T-helper 2 cell (primary cell): ENCODE data around the gene TMEM132A.

Experiments used
- DNase-seq, 5 experiments: peaks; one replicate each; pipeline versions ENCODE4 v3.0.0 to v3.0.0-alpha.2; 2012 to 2022
- total RNA-seq, 2 donors: gene quantifications; one replicate each; lab custom pipeline; 2026; lab: John Stamatoyannopoulos, UW

The TMEM132A gene, protein sequence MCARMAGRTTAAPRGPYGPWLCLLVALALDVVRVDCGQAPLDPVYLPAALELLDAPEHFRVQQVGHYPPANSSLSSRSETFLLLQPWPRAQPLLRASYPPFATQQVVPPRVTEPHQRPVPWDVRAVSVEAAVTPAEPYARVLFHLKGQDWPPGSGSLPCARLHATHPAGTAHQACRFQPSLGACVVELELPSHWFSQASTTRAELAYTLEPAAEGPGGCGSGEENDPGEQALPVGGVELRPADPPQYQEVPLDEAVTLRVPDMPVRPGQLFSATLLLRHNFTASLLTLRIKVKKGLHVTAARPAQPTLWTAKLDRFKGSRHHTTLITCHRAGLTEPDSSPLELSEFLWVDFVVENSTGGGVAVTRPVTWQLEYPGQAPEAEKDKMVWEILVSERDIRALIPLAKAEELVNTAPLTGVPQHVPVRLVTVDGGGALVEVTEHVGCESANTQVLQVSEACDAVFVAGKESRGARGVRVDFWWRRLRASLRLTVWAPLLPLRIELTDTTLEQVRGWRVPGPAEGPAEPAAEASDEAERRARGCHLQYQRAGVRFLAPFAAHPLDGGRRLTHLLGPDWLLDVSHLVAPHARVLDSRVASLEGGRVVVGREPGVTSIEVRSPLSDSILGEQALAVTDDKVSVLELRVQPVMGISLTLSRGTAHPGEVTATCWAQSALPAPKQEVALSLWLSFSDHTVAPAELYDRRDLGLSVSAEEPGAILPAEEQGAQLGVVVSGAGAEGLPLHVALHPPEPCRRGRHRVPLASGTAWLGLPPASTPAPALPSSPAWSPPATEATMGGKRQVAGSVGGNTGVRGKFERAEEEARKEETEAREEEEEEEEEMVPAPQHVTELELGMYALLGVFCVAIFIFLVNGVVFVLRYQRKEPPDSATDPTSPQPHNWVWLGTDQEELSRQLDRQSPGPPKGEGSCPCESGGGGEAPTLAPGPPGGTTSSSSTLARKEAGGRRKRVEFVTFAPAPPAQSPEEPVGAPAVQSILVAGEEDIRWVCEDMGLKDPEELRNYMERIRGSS
- total RNA-seq = 0.61 to 0.62 reads per million in 2 donors

- DNase-seq = no peak
Observed at GRCh38 chr11:60924110-60924905, at the start of gene TMEM132A. TSS of gene TMEM132A (plus strand) at chr11:60924460. CDS start at chr11:60924634, 174 bp downstream.

DNA sequence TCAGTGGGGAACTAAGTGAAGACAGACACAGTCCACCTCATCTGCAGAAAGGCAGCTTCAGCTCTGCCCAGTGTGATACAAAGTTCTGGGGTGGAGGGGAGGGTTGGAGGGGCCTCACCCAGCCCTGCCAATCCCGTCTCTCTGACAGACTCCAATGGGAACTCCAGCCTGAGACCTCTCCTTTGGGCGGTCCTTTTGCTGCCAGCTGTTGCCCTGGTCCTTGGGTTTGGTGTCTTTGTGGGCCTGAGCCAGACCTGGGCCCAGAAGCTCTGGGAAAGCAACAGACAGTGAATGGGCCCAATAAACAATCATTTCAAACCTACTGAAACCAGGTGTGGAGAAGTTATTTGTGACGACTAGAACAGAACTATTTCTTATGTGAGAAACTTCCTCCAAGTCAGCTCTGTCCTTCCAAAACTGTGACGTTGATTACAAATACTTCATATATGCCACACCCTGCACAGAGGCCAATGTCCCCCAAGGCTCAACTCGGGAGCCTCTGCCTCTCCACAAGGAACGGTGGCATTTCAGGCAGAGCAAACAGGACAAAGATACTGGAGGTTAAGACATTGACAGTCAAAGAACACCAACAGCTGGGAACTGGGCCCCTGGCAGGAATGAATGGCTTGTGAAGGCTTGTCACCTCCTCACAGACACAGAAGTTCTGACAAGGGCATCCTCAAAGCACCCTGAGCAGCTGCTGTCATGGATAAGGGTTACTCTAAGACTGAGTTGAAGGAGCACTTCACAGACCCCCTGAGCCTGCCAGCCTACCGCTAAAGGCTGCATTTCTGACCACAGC is 48.7 kb upstream of the TMEM132A start:
- no peak for DNase-seq

GRCh38 chr11:60876168-60876485 is 48.1 kb upstream of the TMEM132A start:
- DNase-seq = no peak

DNA sequence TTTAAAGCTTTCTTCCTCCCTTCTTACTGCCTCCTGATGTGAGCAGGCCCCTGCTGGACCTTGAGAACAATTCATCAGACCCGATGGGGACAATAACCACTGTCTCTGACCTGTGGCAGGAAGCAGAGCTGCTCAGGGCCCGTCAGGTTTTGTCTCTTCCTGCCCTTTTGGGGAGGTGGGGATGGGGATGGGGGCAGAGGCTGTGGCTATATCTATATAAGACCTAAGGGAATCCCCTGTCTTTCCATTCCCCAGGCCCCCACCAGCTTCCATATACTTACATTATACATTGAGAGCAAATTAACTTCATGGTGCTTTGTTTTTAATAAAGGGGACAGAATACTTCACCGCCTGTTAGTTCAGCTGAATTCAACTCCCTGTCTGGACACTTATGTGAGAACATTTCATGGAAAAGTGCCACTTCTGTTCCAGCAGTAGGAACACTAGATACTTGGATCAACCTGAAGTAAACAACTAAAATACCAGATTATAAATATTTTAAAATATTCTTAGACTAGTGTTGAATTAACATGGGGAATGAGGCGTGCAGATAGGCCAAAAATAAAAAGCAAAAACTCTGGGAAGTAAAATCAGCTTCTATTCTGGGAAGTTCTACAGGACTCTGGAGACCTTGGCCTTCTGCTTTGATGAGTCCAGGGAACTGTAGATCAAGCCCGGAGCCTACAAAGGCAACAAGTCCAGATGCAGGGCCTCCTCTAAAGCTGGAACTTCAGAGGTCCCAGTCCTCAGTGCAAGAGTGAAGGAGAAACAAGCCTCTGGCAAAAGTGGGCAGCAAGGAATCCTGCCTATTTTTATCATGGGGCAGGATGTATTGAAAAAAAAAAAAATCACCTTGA is 45.8 kb upstream of the TMEM132A start:
- no peak for DNase-seq

DNA sequence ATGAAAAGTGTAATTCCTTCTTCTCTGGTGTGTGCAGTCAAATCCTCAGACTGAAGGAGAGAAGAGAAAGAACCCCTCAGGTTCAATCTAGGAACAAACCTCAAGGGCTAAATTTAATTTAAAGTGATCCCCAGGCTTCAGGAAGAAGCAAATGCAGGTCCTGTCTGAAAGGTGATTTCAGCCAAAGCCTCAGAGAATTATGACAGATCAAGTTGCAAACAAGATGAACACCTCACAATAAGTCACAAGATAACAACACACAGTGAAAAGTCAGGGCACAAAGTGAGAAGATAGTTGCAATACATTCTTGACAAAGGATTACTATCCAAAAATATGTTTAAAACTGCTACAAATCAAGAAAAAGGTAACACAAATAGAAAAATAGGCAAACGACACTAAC is 45.2 kb upstream of the TMEM132A start:
- no peak for DNase-seq

DNA sequence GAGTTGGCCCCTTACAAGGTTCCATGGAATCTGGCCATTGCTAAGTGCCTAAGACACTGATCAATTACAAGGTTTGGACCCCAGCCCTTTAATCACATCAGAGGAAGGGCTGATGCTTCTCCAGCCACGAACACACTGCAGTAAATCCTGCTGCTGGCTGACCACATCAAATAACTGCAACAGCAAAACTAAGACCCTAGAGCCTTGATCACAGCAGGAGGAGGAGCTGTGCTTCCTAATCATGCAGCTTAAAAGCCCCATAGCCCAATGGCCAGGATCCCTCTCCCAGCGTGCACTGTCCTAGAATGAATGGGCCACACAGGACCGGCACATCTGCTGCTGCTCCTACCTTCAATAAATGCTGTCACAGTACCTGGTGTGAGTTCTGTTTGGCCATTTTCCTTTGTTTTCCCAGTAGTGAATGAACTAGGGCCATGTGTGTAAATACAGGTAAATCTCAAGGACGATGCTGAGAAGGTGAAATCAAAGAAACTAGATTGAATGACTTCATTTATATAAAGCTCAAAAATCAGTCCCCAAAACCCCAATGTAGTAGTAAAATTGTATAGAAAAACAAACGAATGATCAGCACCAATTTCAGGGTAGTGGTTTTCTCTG is 44.2 kb upstream of the TMEM132A start:
- no peak for DNase-seq

DNA sequence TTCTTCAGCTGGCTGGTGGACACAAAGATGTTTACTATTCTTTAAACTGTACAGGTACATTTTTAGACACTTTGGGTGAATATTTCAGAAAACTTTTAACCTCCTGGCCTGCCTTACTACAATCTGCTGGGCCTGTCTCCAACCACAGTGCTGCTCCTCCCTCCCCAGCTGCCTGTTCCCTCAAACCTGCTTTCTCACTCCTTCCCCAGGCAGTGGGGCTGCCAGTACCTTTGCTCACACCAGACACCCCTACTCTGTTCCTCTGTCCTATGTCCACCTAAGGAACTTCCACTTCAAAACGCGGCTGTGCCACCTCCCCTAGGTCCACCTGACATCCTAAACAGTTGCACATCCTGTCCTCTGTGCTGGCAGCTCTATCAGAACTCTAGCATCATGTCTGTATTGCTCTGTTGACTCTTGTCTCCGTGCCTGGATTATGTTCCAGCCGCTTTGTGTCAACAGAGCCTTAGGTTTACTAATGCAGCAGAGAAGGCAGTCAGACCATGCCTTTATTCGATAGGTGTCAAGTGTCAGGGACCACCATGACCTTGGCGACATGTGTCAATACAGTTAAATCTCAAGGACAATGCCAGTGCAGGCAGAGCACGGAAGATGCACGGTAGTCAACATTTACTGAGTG is 43.5 kb upstream of the TMEM132A start:
- no peak for DNase-seq

DNA sequence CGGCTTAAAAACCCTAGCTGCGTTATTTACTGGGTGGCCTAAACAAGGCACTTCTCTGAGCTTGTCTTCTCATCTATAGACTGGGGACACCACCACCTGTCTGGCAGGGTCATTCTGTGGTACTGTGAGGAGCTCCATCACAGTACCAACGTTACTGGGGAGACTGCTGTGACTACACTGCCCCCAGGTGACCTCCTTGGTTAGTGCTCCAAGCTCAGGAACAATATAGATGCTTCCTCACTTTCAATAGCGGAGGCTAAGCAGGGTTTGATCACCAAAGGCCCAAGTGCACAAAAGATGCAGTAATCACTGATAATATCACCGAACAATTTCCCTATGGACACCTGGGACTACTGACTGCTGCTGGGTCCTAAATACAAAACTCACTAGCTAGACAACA is 36.7 kb upstream of the TMEM132A start:
- DNase-seq = peak in 2 of 5 experiments; percentile 40 to 85

- no peak for DNase-seq
Observed at GRCh38 chr11:60889869-60890311, 34.4 kb upstream of the TMEM132A start.

DNA sequence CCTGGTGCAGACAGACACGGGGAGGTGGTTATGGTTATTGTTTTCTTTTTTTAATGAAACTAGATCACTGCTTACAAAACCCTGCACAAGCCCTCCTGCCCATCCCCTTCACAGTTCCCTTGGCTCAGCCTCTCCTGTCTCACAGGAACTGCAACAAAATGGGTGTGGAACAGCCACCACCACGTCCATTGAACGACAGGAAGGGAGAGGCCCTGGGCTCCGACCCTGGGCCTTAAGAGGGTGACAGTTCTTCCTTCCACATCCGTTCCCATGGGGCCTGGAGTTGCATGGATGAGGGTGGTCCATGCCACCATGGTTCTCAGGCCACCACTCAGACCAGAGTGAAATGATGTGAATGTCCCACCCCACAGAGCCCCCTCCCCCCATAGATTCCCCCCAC is 33.6 kb upstream of the TMEM132A start:
- DNase-seq = no peak

GRCh38 chr11:60891103-60891741 is 33.0 kb upstream of the TMEM132A start:
- no peak for DNase-seq

GRCh38 chr11:60895687-60896086 is 28.6 kb upstream of the TMEM132A start:
- DNase-seq = no peak

- DNase-seq = no peak
Observed at GRCh38 chr11:60897496-60897895, 26.8 kb upstream of the TMEM132A start.

DNA sequence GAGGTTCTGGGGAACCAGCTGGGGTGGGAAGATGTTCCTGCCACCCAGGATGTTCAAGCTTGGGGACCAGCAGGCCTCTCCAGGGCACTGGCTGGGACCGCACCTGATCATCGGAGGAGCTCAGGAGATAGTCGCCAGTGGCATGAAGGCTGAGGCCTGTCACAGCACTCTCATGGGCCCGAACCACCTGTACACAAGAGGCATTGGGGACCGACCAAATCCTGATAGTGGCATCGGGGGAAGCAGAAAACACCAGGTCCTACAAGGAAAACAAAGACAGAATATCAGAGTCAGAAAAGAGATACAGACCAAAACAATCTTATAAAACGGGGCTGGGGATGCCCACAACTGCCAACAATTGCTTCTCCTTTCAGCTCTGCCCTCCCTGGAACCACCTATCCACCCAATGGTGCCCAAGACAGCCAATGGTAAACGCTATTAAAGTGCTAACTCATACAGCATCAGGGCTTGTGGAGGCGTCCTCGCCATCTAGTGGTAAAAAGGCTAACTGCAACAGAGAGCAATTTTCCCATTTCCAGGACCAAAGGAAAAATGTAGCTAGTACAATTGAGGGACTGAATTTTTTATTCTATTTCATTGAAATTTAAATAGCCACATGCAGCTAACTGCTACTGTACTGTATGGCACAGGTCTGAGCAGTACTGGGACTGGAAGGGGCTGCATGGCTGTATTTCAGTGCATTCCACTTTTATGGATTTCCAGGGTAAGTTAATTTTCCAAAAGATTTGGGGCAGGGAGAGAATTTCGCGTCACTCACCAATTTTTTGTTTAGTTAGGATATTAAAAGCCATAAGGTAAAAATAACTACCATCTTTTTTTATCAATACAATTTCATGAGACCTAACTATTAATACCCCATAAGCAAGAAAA is 25.0 kb upstream of the TMEM132A start:
- DNase-seq = peak in 2 of 5 experiments; percentile 12 to 68

DNA sequence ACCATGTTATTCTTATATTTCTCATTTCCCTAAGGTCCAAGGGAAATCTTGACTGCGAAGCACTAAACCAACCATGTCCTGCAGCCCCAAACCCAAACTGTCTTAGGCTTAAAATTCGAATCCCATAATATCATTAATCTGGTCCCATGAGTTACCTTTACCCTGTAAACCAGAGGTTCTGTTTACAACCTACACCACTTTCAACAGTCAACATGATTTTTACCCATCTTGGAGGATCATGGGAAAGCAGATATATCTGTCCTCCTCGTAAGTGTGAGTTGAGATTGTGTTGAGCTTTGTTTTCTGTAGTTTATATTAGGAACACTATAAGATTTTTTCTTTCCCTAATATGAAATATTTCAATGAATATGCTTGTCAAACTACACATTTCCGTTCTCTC is 24.3 kb upstream of the TMEM132A start:
- DNase-seq = no peak

- DNase-seq = no peak
Observed at GRCh38 chr11:60900673-60901404, 23.4 kb upstream of the TMEM132A start.

- no peak for DNase-seq
Observed at GRCh38 chr11:60902625-60903024, 21.6 kb upstream of the TMEM132A start.
